NCI-H345 treated with DMSO at 0.1 percent for 48 hours (cell line): ENCODE measurements around the gene RAI14.
"Not testable (repeated sequence)": the region's sequence is repeated elsewhere in the genome, so short reads cannot be mapped to it uniquely, and the experiment has no call there.

Experiments
- DNase-seq: peaks from one replicate; lab custom pipeline; 2025; ENCODE audit not compliant: unreplicated experiment; lab: John Stamatoyannopoulos, UW

Gene RAI14

GRCh38 chr5:34697308-34698108 is 41.4 kb downstream of the RAI14 start:
- DNase-seq: no peak

- no peak for DNase-seq
These were observed 41.9 kb downstream of the RAI14 start for GRCh38 chr5:34698109-34698419.

- DNase-seq: no peak
These were observed 42.6 kb downstream of the RAI14 start for GRCh38 chr5:34698754-34699153.

DNA sequence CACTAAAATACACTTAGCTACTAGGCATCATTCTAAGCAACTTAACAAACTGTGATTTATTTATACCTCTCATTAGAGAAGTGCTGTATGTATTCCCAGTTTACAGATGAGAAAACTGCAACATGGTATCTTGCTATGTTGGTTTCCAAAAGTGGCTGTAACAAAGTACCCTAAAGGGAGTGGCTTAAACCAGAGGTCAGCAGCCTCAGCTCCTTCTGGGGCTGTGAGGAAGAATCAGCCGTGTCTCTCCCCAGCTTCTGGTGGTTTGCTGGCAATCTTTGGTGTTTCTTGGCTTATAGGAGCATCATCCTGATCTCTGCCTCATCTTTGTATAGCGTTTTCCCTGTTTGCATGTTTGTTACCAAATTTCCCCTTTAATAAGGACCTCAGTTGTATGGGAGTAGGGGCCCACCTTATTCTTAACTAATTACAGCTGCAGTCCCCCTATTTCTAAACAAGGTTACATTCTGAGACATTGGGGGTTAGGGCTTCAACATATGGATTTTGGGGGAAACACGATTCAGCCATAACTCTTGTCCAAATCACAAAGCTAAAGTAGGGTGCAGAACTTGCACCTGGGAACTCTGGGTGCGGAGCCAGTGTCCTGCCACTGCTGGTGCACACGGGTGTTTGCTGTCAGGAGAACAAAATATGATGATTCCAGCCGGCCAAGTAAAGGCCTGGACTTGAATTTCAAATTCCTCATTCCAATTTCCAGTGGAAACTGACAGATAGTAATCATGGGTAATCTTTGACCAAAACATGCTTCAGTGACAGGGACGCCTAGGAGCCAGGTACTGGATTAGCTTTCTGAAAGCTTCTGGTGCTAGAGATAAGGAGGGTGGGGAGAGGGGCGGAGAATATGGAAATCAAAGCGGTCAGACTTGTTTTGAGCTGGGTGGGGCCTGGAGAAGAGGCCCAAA is 43.3 kb downstream of the RAI14 start:
- DNase-seq: no peak

GRCh38 chr5:34700078-34700452 is 43.9 kb downstream of the RAI14 start:
- no peak for DNase-seq

GRCh38 chr5:34701442-34701841 is 45.3 kb downstream of the RAI14 start:
- not testable (repeated sequence) for DNase-seq

- DNase-seq: no peak
These were observed 47.9 kb downstream of the RAI14 start for GRCh38 chr5:34703767-34704713.

- no peak for DNase-seq
These were observed 50.0 kb downstream of the RAI14 start for GRCh38 chr5:34706084-34706483.

- no peak for DNase-seq
These were observed 51.5 kb downstream of the RAI14 start for GRCh38 chr5:34707451-34708107.

- DNase-seq: no peak
These were observed 52.6 kb downstream of the RAI14 start for GRCh38 chr5:34708777-34709176.

GRCh38 chr5:34709861-34710673 is 53.9 kb downstream of the RAI14 start:
- DNase-seq: no peak

- no peak for DNase-seq
These were observed 56.4 kb downstream of the RAI14 start for GRCh38 chr5:34712565-34712964.

GRCh38 chr5:34715711-34716110 is 59.6 kb downstream of the RAI14 start:
- DNase-seq: no peak

DNA sequence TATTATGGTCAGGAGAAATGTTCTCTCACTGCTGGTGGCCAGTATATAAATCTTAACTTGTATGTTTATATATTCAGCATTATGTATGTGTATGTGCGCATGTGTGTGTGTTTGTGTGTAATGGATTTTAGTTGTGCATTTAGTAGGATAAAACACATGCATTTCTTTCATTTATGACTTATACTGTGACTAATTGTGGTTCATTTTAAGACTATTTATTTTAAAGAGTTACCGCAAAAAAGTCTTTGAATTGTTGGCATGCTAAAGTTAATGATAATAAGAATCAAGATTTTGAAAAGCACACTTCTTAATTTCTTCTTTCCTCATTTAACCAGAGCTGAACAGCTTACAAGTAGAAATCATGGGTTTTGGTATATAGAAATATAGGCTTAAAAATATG is 60.9 kb downstream of the RAI14 start:
- no peak for DNase-seq

GRCh38 chr5:34717426-34718327 is 61.5 kb downstream of the RAI14 start:
- DNase-seq: no peak

DNA sequence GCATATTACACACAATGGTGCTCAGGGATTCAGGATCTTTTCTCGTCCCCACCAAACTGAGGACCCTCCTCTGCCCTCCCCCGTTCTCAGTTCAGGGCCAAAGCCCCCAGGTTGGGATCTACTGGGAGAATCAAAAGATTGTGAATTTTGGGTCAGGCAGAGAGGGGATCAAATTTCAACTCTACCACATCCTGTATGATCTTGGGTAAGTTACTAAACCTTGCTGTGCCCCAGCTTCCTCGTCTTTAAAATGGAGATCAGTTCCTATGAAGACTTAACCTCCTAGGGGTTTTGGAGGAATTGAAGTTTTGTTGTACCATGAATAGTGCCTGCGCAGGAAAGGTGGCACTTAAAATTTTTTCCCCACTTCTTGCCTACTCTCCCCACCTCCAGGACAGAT is 62.4 kb downstream of the RAI14 start:
- no peak for DNase-seq

DNA sequence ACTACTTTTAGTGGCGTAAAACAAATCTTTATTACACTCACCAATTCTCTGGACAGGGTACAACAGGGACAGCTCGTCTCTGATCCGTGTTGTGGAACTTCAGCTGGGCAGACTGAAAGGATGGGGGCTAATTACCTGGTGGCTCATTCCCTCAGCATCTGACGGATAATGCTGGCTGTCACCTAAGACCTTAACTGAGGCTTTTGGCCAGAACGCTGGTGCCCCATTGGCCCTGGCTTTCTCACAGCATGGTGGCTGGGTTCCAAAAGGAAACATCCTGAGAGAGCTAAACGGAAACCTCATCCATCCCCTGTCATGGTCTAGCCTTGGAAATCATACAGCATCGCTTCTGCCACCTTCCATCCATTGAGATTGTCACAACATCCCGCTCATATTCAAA is 62.9 kb downstream of the RAI14 start:
- DNase-seq: no peak

- DNase-seq: no peak
These were observed 65.2 kb downstream of the RAI14 start for GRCh38 chr5:34721327-34721726.

- no peak for DNase-seq
These were observed 66.1 kb downstream of the RAI14 start for GRCh38 chr5:34722183-34722582.
